HG02798 (cell line): ENCODE results near the gene COL13A1.

Experiments
- ATAC-seq: cut with Tn5 transposase; IDR thresholded peaks from one replicate; pipeline ENCODE4 v1.9.1; 2021; ENCODE audit warnings: mild to moderate bottlenecking; ENCODE audit not compliant: unreplicated experiment, poor library complexity

The COL13A1 gene

GRCh38 chr10:69863580-69863979 lies 61.9 kb downstream of the COL13A1 start:
- no peak for ATAC-seq

- ATAC-seq = no peak
These were observed 62.6 kb downstream of the COL13A1 start for GRCh38 chr10:69864321-69864720.

GRCh38 chr10:69865450-69865849 lies 63.7 kb downstream of the COL13A1 start:
- no peak for ATAC-seq

GRCh38 chr10:69866246-69866687 lies 64.6 kb downstream of the COL13A1 start:
- no peak for ATAC-seq

- no peak for ATAC-seq
These were observed 65.2 kb downstream of the COL13A1 start for GRCh38 chr10:69866688-69867461.

GRCh38 chr10:69867699-69868558 lies 66.2 kb downstream of the COL13A1 start:
- ATAC-seq = no peak

- ATAC-seq = no peak
These were observed 67.1 kb downstream of the COL13A1 start for GRCh38 chr10:69868821-69869220.

GRCh38 chr10:69869291-69869961 lies 67.7 kb downstream of the COL13A1 start:
- ATAC-seq = no peak

GRCh38 chr10:69870591-69870990 lies 68.9 kb downstream of the COL13A1 start:
- ATAC-seq = no peak

- ATAC-seq = no peak
These were observed 69.4 kb downstream of the COL13A1 start for GRCh38 chr10:69871074-69871473.

- no peak for ATAC-seq
These were observed 70.6 kb downstream of the COL13A1 start for GRCh38 chr10:69872323-69872722.

GRCh38 chr10:69873135-69873639 lies 71.5 kb downstream of the COL13A1 start:
- ATAC-seq = no peak

GRCh38 chr10:69874449-69874848 lies 72.7 kb downstream of the COL13A1 start:
- no peak for ATAC-seq

GRCh38 chr10:69875856-69876255 lies 74.2 kb downstream of the COL13A1 start:
- no peak for ATAC-seq

- no peak for ATAC-seq
These were observed 74.6 kb downstream of the COL13A1 start for GRCh38 chr10:69876286-69876685.

GRCh38 chr10:69876931-69877330 lies 75.2 kb downstream of the COL13A1 start:
- ATAC-seq = no peak

GRCh38 chr10:69878038-69878437 lies 76.3 kb downstream of the COL13A1 start:
- ATAC-seq = no peak

- no peak for ATAC-seq
These were observed 77.2 kb downstream of the COL13A1 start for GRCh38 chr10:69878951-69879350.

GRCh38 chr10:69879634-69880257 lies 78.0 kb downstream of the COL13A1 start:
- ATAC-seq = no peak
